ENCODE results near the gene MIA. TPM values are rescaled to one million over a fixed set of nuclear protein-coding genes. Genes with fewer than 3 reads are reported as not detected.
"Not testable (repeated sequence)": the region's sequence is repeated elsewhere in the genome, so short reads cannot be mapped to it uniquely, and the experiment has no call there.

Gene MIA
- total RNA-seq (under 1 TPM in 1 of 2 donors, not detected in 1; 0.89 TPM), polyA plus RNA-seq (ENCODE audit: insufficient read length in 6 of 6) (1 to 10 TPM; 1.7 to 6.7 (median 3.7) TPM)
- long read RNA-seq, donor 1 = 0 reads
- long read RNA-seq, donor 2, partial matches to known transcripts = 0 of 6 reads
- long read RNA-seq, donor 2, other reads (novel, unspliced or antisense) = 0 of 6 reads
- long read RNA-seq, donor 3, partial matches to known transcripts = 0 of 2 reads
- long read RNA-seq, donor 3, other reads (novel, unspliced or antisense) = 0 of 2 reads
- long read RNA-seq, donor 4 = 0 reads
- long read RNA-seq, donor 5, partial matches to known transcripts = 0 of 3 reads
- long read RNA-seq, donor 5, other reads (novel, unspliced or antisense) = 0 of 3 reads
- long read RNA-seq, donor 6 = 0 reads
- long read RNA-seq, donor 7, partial matches to known transcripts = 0 of 1 reads
- long read RNA-seq, donor 7, other reads (novel, unspliced or antisense) = 0 of 1 reads
- long read RNA-seq, donor 8 = 0 reads
- long read RNA-seq, donor 9 = 0 reads
- long read RNA-seq, donor 10 = 0 reads
- long read RNA-seq, donor 11 = 0 reads
- long read RNA-seq, donor 12 = 0 reads

- ATAC-seq (no peak), DNase-seq (no peak)
- peaks cover 7 to 22% of the 10 kb centered on the region in 2 donors for H3K4me1 ChIP-seq
- TF ChIP-seq, protein P1, sequence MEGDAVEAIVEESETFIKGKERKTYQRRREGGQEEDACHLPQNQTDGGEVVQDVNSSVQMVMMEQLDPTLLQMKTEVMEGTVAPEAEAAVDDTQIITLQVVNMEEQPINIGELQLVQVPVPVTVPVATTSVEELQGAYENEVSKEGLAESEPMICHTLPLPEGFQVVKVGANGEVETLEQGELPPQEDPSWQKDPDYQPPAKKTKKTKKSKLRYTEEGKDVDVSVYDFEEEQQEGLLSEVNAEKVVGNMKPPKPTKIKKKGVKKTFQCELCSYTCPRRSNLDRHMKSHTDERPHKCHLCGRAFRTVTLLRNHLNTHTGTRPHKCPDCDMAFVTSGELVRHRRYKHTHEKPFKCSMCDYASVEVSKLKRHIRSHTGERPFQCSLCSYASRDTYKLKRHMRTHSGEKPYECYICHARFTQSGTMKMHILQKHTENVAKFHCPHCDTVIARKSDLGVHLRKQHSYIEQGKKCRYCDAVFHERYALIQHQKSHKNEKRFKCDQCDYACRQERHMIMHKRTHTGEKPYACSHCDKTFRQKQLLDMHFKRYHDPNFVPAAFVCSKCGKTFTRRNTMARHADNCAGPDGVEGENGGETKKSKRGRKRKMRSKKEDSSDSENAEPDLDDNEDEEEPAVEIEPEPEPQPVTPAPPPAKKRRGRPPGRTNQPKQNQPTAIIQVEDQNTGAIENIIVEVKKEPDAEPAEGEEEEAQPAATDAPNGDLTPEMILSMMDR (IDR thresholded peaks at IDR 0.05) = no peak
- intact Hi-C loops (cut with DNase I) = no loop called here
- no peak within 1 kb of the TSS for H3K4me3 ChIP-seq
- H3K27me3 ChIP-seq = no peaks in the 10 kb centered on the region
- H3K36me3 ChIP-seq = no peaks in the 10 kb centered on the region
- no peak within 1 kb of the TSS for H3K27ac ChIP-seq
- H3K9me3 ChIP-seq = no peaks in the 10 kb centered on the region
Observed at GRCh38 chr19:40774916-40775631, at the start of gene MIA. Gene MIA (plus strand): TSS chr19:40775521. CDS start chr19:40775543, 22 bp downstream.

- ATAC-seq = no peak
Observed at GRCh38 chr19:40726279-40726678, 49.0 kb upstream of the MIA start.

GRCh38 chr19:40730065-40730464 is 45.3 kb upstream of the MIA start:
- H3K4me3 ChIP-seq; H3K4me1 ChIP-seq; DNase-seq; intact Hi-C loops (cut with DNase I); H3K9me3 ChIP-seq; H3K27me3 ChIP-seq; H3K27ac ChIP-seq; ATAC-seq: not testable (repeated sequence)
- H3K36me3 ChIP-seq = peaks cover 0 to 100% of the 10 kb centered on the region in 2 donors

More at GRCh38 chr19:40726279-40726678, 49.0 kb upstream of the MIA start:
- Histone ChIP-seq H3K27ac (no peak overlapping the region), H3K4me1 (peaks cover 8 to 40% of the 10 kb centered on the region in 2 donors), H3K9me3 (no peaks in the 10 kb centered on the region), H3K27me3 (no peaks in the 10 kb centered on the region), H3K4me3 (no peak overlapping the region), H3K36me3 (peaks cover 0 to 94% of the 10 kb centered on the region in 2 donors)
- intact Hi-C loops (cut with DNase I) = no loop called here
- TF ChIP-seq, protein P1 (IDR thresholded peaks at IDR 0.05) = no peak
- DNase-seq = no peak

GRCh38 chr19:40732304-40732703 is 43.0 kb upstream of the MIA start:
- intact Hi-C loops (cut with DNase I); H3K4me3 ChIP-seq; H3K9me3 ChIP-seq; H3K27me3 ChIP-seq; H3K27ac ChIP-seq; ATAC-seq; DNase-seq; H3K4me1 ChIP-seq: not testable (repeated sequence)
- H3K36me3 ChIP-seq = peaks cover 0 to 100% of the 10 kb centered on the region in 2 donors

GRCh38 chr19:40733149-40733548 is 42.2 kb upstream of the MIA start:
- DNase-seq (no peak), ATAC-seq (no peak)
- Histone ChIP-seq H3K9me3 (no peaks in the 10 kb centered on the region), H3K27ac (no peak overlapping the region), H3K4me3 (no peak overlapping the region), H3K4me1 (no peaks in the 10 kb centered on the region), H3K27me3 (no peaks in the 10 kb centered on the region), H3K36me3 (peaks cover 0 to 100% of the 10 kb centered on the region in 2 donors)
- TF ChIP-seq, protein P1 (IDR thresholded peaks at IDR 0.05) = no peak
- intact Hi-C loops (cut with DNase I) = no loop called here
